HEK293 (cell line): Measurements from ENCODE around the gene INPP1.

Experiments
- CTCF ChIA-PET: fragments of 350-600 bp; formaldehyde crosslinking; extraction: SDS; loops from one replicate; lab custom pipeline; 2021; ENCODE audit warnings: antibody characterized with exemption; lab: Yijun Ruan, JAX
- POLR2A ChIA-PET: fragments of 300-600 bp; formaldehyde crosslinking; extraction: SDS; loops from one replicate; lab custom pipeline; 2020; ENCODE audit warnings: antibody characterized with exemption, inconsistent platforms; lab: Yijun Ruan, JAX
- H3K27ac ChIP-seq: fragments of 200-500 bp; sonication (Bioruptor generic); 2 replicates; pipeline ENCODE4 v1.5.1; 2014; ENCODE audit warnings: low read depth, low read length, control low read depth, inconsistent platforms; ENCODE audit errors: extremely low read depth
- H3K36me3 ChIP-seq, 2 experiments: fragments of 200-500 bp in 1 of 2; sonication (Bioruptor generic) in 1 of 2; 1 replicate in 1 of 2; 2 replicates in 1 of 2; pipeline ENCODE4 v1.5.1; 2014 to 2017; ENCODE audit warnings: inconsistent platforms in 2 of 2, low read length in 2 of 2; ENCODE audit not compliant: control insufficient read depth in 2 of 2, insufficient read depth in 1 of 2
- H3K4me1 ChIP-seq: fragments of 200-500 bp; sonication (Bioruptor generic); 2 replicates; pipeline ENCODE4 v1.5.1; 2014; ENCODE audit warnings: mild to moderate bottlenecking, low read length, inconsistent platforms; ENCODE audit not compliant: control insufficient read depth, insufficient read depth
- H3K4me3 ChIP-seq: 2 replicates; pipeline ENCODE4 v1.5.1; 2011; ENCODE audit warnings: low read depth, mild to moderate bottlenecking, control low read depth, low read length, moderate library complexity
- H3K9me3 ChIP-seq: fragments of 200-500 bp; sonication (Bioruptor generic); 2 replicates; pipeline ENCODE4 v1.5.1; 2014; ENCODE audit warnings: low read depth, low read length, inconsistent platforms; ENCODE audit not compliant: control insufficient read depth, insufficient read depth
- BCL11B ChIP-seq: fragments of 450-650 bp; formaldehyde crosslinking; IDR thresholded peaks from 2 replicates; pipeline ENCODE4 v1.5.1; 2016; ENCODE audit warnings: low read depth, missing biosample characterization, missing genetic modification characterization
- EGR2 ChIP-seq: fragments of 450-650 bp; formaldehyde crosslinking; IDR thresholded peaks from 2 replicates; pipeline ENCODE4 v1.5.1; 2016; ENCODE audit warnings: low read depth, missing biosample characterization, missing genetic modification characterization
- KLF9 ChIP-seq: fragments of 450-650 bp; formaldehyde crosslinking; IDR thresholded peaks from 2 replicates; pipeline ENCODE4 v1.5.1; 2016; ENCODE audit warnings: missing biosample characterization, missing genetic modification characterization, low read depth
- OSR2 ChIP-seq: fragments of 450-650 bp; formaldehyde crosslinking; IDR thresholded peaks from 2 replicates; pipeline ENCODE4 v1.5.1; 2016; ENCODE audit warnings: missing biosample characterization, missing genetic modification characterization
- ZBTB17 ChIP-seq: fragments of 450-650 bp; formaldehyde crosslinking; IDR thresholded peaks from 2 replicates; pipeline ENCODE4 v1.5.1; 2016; ENCODE audit warnings: missing biosample characterization, missing genetic modification characterization
- ZIC2 ChIP-seq: fragments of 450-650 bp; formaldehyde crosslinking; IDR thresholded peaks from 2 replicates; pipeline ENCODE4 v1.5.1; 2016; ENCODE audit warnings: missing biosample characterization, missing genetic modification characterization
- ZNF132 ChIP-seq: fragments of 450-650 bp; formaldehyde crosslinking; IDR thresholded peaks from 2 replicates; pipeline ENCODE4 v1.5.1; 2017; ENCODE audit warnings: missing biosample characterization, missing genetic modification characterization, borderline replicate concordance
- ZNF221 ChIP-seq: fragments of 450-650 bp; formaldehyde crosslinking; IDR thresholded peaks from 2 replicates; pipeline ENCODE4 v1.5.1; 2017; ENCODE audit warnings: missing biosample characterization, missing genetic modification characterization, borderline replicate concordance
- ZNF280D ChIP-seq: fragments of 450-650 bp; formaldehyde crosslinking; IDR thresholded peaks from 2 replicates; pipeline ENCODE4 v1.5.1; 2016; ENCODE audit warnings: missing biosample characterization, missing genetic modification characterization
- ZNF292 ChIP-seq: fragments of 450-650 bp; formaldehyde crosslinking; IDR thresholded peaks from 2 replicates; pipeline ENCODE4 v1.5.1; 2016; ENCODE audit warnings: low read depth, missing biosample characterization, missing genetic modification characterization, borderline replicate concordance
- ZNF366 ChIP-seq: fragments of 450-650 bp; formaldehyde crosslinking; conservative IDR thresholded peaks from 2 replicates; pipeline ENCODE4 v1.5.1; 2016; ENCODE audit warnings: missing biosample characterization, missing genetic modification characterization
- ZNF501 ChIP-seq: fragments of 450-650 bp; formaldehyde crosslinking; IDR thresholded peaks from 2 replicates; pipeline ENCODE4 v1.5.1; 2016; ENCODE audit warnings: missing biosample characterization, missing genetic modification characterization
- ZNF555 ChIP-seq: fragments of 450-650 bp; formaldehyde crosslinking; conservative IDR thresholded peaks from 2 replicates; pipeline ENCODE4 v1.5.1; 2017; ENCODE audit warnings: missing biosample characterization, mild to moderate bottlenecking, missing genetic modification characterization, inconsistent platforms
- ZNF585B ChIP-seq: fragments of 450-650 bp; formaldehyde crosslinking; IDR thresholded peaks from 2 replicates; pipeline ENCODE4 v1.5.1; 2016; ENCODE audit warnings: missing biosample characterization, missing genetic modification characterization
- ZNF654 ChIP-seq: fragments of 450-650 bp; formaldehyde crosslinking; IDR thresholded peaks from 2 replicates; pipeline ENCODE4 v1.5.1; 2016; ENCODE audit warnings: low read depth, missing biosample characterization, missing genetic modification characterization
- ZNF837 ChIP-seq: fragments of 450-650 bp; formaldehyde crosslinking; IDR thresholded peaks from 2 replicates; pipeline ENCODE4 v1.5.1; 2016; ENCODE audit warnings: missing biosample characterization, missing genetic modification characterization
- TF ChIP-seq, protein P1 (sequence below): sonication (generic); formaldehyde crosslinking; IDR thresholded peaks from 2 replicates; pipeline ENCODE4 v1.8.1; 2022; ENCODE audit warnings: mild to moderate bottlenecking, moderate library complexity, missing genetic modification reagents

INPP1 gene

DNA sequence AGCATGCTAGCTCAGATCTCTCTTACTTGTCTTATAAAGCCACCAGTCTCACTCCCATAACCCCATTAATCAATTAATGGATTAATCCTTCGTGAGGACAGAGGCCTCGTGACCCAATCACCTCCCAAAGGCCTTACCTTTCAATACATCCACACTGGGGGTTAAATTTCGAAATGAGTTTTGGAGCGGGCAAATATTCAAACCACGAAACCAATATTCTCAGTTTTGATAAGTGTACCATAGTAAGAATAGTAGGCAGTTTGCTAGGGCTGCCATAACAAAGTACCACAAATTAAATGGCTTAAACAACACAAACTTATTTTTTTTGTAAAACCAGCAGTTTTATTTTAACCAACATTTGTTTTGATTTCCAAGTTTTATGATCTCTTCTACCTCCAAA, 39.0 kb upstream of the INPP1 start (continued):
- TF ChIP-seq ZNF280D (tag by site-specific recombination): no peak

DNA sequence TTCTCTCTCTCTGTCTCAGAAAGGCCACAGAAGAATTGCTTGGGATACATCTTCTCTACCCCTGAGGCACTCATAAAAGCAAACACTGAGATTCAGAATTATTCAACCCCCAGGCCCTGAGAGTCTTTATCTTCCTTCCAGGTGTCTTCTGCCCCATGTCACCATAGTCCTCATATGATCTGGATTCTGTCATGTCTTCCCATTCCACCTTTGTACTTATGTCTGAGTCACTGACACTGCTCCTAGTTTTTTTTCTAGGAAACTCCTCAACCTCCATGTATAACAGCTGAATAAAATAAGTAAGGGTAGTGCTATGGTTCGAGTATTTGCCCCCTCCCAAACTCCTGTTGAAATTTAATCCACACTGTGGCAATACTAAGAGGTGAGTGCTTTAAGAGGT, 35.4 kb upstream of the INPP1 start:
- H3K4me3 ChIP-seq: no peak overlapping the region
- CTCF ChIA-PET: no interaction called here
- POLR2A ChIA-PET: no interaction called here
- H3K4me1 ChIP-seq: no peaks in the 10 kb centered on the region; the same call in 1 of the 2 replicates
- no peak overlapping the region for H3K27ac ChIP-seq
- no peaks in the 10 kb centered on the region for H3K9me3 ChIP-seq
- H3K36me3 ChIP-seq: peaks cover 5 to 26% of the 10 kb centered on the region in 2 experiments; a peak in 2 of 3 replicates
- TF ChIP-seq ZNF366 (tag by site-specific recombination) (no peak), ZNF837 (tag by site-specific recombination) (no peak), ZNF585B (tag by site-specific recombination) (no peak), ZNF292 (tag by site-specific recombination) (no peak), ZNF221 (tag by site-specific recombination) (no peak), ZNF501 (no peak), BCL11B (tag by site-specific recombination) (no peak), ZBTB17 (no peak), EGR2 (tag by site-specific recombination) (no peak), ZNF555 (tag by site-specific recombination) (no peak), ZNF132 (tag by site-specific recombination) (no peak), KLF9 (no peak), ZNF654 (tag by site-specific recombination) (no peak)
- TF ChIP-seq, protein P1, sequence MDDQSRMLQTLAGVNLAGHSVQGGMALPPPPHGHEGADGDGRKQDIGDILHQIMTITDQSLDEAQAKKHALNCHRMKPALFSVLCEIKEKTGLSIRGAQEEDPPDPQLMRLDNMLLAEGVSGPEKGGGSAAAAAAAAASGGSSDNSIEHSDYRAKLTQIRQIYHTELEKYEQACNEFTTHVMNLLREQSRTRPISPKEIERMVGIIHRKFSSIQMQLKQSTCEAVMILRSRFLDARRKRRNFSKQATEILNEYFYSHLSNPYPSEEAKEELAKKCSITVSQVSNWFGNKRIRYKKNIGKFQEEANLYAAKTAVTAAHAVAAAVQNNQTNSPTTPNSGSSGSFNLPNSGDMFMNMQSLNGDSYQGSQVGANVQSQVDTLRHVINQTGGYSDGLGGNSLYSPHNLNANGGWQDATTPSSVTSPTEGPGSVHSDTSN (CRISPR knock-in tag): no peak
- TF ChIP-seq, all 188 proteins: peak for 0

DNA sequence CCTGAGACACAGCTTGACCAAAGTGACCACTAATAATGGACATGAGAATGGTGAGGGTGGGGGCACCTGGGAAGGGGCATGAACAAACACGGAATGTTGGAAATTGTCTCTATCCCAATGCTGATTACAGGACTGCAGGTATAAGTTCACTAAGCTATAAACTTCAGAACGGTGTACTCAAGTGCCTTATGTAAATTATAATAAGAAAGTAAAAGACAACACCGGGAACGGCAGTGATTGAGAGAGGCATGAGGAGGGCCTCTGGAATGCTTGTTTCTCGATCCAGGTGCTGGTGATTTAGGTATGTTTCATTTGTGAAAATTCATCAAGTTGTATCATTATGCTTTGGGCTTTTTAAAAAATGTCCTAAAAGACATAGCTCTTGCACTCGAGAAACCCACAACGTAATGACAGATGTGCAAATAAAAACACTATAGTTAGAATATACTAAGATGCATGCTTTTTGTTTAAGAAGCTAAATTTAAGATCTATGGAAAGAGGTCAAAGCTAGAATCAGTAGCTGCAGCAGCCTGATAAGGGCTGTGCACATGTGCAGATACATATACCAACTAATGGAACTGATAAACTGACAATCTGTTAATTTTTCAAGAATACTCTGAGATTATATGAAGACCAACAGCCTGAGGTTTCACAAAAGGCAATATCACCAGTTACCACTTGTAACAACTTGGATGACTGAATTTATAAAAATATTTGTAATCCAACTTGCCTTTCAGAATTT, 31.3 kb upstream of the INPP1 start:
- Histone ChIP-seq H3K27ac (no peak overlapping the region), H3K4me3 (no peak overlapping the region), H3K4me1 (no peaks in the 10 kb centered on the region; the same call in 1 of the 2 replicates), H3K36me3 (peaks cover 5 to 22% of the 10 kb centered on the region in 2 experiments; a peak in 2 of 3 replicates), H3K9me3 (no peaks in the 10 kb centered on the region)
- POLR2A ChIA-PET: no interaction called here
- TF ChIP-seq OSR2 (tag by site-specific recombination) (no peak), ZIC2 (no peak)
- CTCF ChIA-PET: interaction anchor here (0.6 to 1.1 kb wide), 3 partner anchors 14 to 242 kb away, joined by 3 to 4 read pairs (median 3); no protein-coding TSS in a partner anchor
